ENCODE results near the gene NMNAT2.

- TF ChIP-seq CTCF (IDR thresholded peaks at IDR 0.05; ENCODE audit: poor library complexity, severe bottlenecking): no peak
- no peak for TF ChIP-seq EZH2 (IDR thresholded peaks at IDR 0.05; ENCODE audit: borderline replicate concordance, insufficient read depth, low read length, poor library complexity, severe bottlenecking)
- TF ChIP-seq POLR2AphosphoS5 (IDR thresholded peaks at IDR 0.05): no peak
Observed at GRCh38 chr1:183248989-183249691, 169.0 kb downstream of the NMNAT2 start.
